Left lung (tissue), 10 donors: Measurements from ENCODE around the gene RUNDC3A. TPM values are rescaled to one million over a fixed set of nuclear protein-coding genes. Genes with fewer than 3 reads are reported as not detected.
"Not testable (repeated sequence)": the region's sequence is repeated elsewhere in the genome, so short reads cannot be mapped to it uniquely, and the experiment has no call there.

Experiments
- ATAC-seq: fragments of 200-7000 bp; cut with Tn5 transposase; one replicate; pipeline ENCODE4 v1.9.1; 2020; ENCODE audit warnings: moderate library complexity
- DNase-seq, 4 donors: peaks; one replicate each; pipeline ENCODE4 v3.0.0-alpha.2; 2013 to 2020
- H3K27ac ChIP-seq, 2 donors: fragments of 200-600 bp; sonication (generic) in 1 of 2; one replicate each; pipeline versions ENCODE4 v1.5.0 to v1.8.0; 2020 to 2021
- H3K27me3 ChIP-seq, 2 donors: fragments of 200-600 bp; sonication (generic) in 1 of 2; one replicate each; pipeline versions ENCODE4 v1.5.0 to v1.8.0; 2020 to 2021
- H3K36me3 ChIP-seq, 2 donors: fragments of 200-600 bp; sonication (generic) in 1 of 2; one replicate each; pipeline versions ENCODE4 v1.5.0 to v1.8.0; 2020 to 2021
- H3K4me1 ChIP-seq, 2 donors: fragments of 200-600 bp; one replicate each; pipeline ENCODE4 v1.8.0; 2021
- H3K4me3 ChIP-seq, 2 donors: fragments of 200-600 bp; sonication (generic) in 1 of 2; one replicate each; pipeline versions ENCODE4 v1.5.0 to v1.8.0; 2020 to 2021; ENCODE audit warnings: mild to moderate bottlenecking in 1 of 2
- H3K9me3 ChIP-seq, 2 donors: fragments of 200-600 bp; sonication (generic) in 1 of 2; one replicate each; pipeline versions ENCODE4 v1.5.0 to v1.8.0; 2020 to 2021
- CTCF ChIP-seq, 2 donors: fragments of 200-600 bp; sonication (generic) in 1 of 2; IDR thresholded peaks; one replicate each; pipeline versions ENCODE4 v1.5.0 to v1.8.0; 2021; ENCODE audit warnings: antibody characterized with exemption in 2 of 2
- intact Hi-C, 2 donors: fragments of 100-400 bp; cut with DNase I; formaldehyde crosslinking; loops; one replicate each; pipeline versions ENCODE4 v1.11.2 to v1.14.2; 2022
- polyA plus RNA-seq, 6 donors: library from polyadenylated mRNA; unstranded; fragments of 120-200 nt; gene quantifications; one replicate each; pipeline ENCODE4 v1.2.1, GENCODE V29; 2013; ENCODE audit not compliant: insufficient read length in 6 of 6
- total RNA-seq, 2 donors: library from RNA; stranded (reverse); fragmentation: NEBNext Ultra II Directional; extraction: Animal tissue kit (Norgen Biotek cat#: 25700); gene quantifications; one replicate each; pipeline ENCODE4 v1.2.1, GENCODE V29; 2021
- donor health status: DM: no; HTN: yes; CAD: no.
- donor health status: DM: no; HTN: no; CAD: no.

Gene RUNDC3A
- total and polyA plus RNA-seq, 8 donors = 0.08 to 6.3 (median 2.1) TPM

DNA sequence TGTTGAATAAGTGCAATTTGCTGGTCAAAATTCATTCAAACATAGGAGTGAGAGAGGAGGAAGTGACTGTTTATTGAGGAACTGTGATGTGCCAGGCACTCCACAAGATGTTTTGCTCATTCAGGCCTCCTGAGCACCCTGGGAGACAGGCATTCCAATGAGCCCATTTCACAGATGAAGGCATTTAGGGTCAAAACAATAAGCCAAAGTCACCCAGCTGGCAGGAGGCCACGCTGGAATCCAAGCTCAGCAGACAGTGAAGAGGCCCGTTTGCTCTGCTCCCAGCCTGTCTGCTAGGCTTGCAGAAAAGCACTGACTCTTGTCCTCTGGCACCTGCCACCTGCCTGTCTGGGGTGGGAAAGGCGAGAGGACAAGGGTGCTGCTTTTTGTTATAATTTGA, 26.3 kb downstream of the RUNDC3A start:
- H3K27ac ChIP-seq = peak overlapping the region; percentile 17 to 77
- no peaks in the 10 kb centered on the region for H3K9me3 ChIP-seq
- ATAC-seq (no peak), DNase-seq (no peak)
- H3K27me3 ChIP-seq = no peaks in the 10 kb centered on the region
- H3K4me3 ChIP-seq = no peak overlapping the region
- peaks cover 0 to 68% of the 10 kb centered on the region in 2 donors for H3K4me1 ChIP-seq
- no peak for TF ChIP-seq CTCF (IDR thresholded peaks at IDR 0.05)
- intact Hi-C loops = no loop called here
- H3K36me3 ChIP-seq = no peaks in the 10 kb centered on the region

DNA sequence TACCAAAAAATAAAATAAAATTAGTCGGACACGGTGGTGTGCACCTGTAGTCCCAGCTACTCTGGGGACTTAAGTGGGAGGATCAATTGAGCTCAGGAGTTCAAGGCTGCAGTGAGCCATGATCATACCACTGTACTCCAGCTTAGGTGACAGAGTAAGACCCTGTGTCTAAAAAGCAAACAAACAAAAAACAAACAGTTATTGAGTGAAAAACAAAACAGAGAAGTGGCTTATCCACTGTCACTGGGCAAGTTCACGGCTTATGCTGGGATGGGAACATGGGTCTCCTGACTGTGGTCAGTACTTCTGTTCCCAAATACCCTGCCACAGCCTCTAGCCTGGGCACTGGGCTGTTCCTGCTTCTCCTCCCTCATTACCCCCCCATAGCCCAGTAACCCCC, 27.2 kb downstream of the RUNDC3A start:
- H3K9me3 ChIP-seq = no peaks in the 10 kb centered on the region
- DNase-seq (no peak), ATAC-seq (peak; percentile 33)
- TF ChIP-seq CTCF (IDR thresholded peaks at IDR 0.05) = no peak
- peak overlapping the region in 1 of 2 donors; percentile 77 for H3K27ac ChIP-seq
- peaks cover 0 to 77% of the 10 kb centered on the region in 2 donors for H3K4me1 ChIP-seq
- no peak overlapping the region for H3K4me3 ChIP-seq
- intact Hi-C loops = no loop called here
- no peaks in the 10 kb centered on the region for H3K36me3 ChIP-seq
- no peaks in the 10 kb centered on the region for H3K27me3 ChIP-seq

DNA sequence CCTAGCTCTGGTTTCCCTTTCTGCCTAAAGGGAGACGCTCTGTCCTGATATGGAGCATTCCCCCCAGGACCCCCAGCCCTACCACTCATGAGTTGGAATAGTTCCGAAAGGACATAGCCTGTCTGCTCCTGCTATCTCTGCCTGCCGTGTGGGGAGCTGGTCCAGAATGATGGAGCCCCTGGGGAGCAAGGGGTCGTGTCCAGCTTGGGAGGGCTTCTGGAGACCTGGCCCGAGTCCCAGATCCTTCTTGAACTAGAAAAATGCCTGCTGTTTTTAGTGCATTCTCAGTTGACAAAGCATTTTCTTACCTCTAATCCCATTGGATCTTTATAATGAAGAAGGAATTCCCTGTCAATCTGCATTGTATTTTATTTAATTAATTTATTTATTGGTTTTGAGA, 27.6 kb downstream of the RUNDC3A start:
- H3K9me3 ChIP-seq = no peaks in the 10 kb centered on the region
- peaks cover 0 to 77% of the 10 kb centered on the region in 2 donors for H3K4me1 ChIP-seq
- no peak for TF ChIP-seq CTCF (IDR thresholded peaks at IDR 0.05)
- no peak overlapping the region for H3K4me3 ChIP-seq
- no peak overlapping the region for H3K27ac ChIP-seq
- no peaks in the 10 kb centered on the region for H3K27me3 ChIP-seq
- no peak for ATAC-seq
- intact Hi-C loops = no loop called here
- H3K36me3 ChIP-seq = no peaks in the 10 kb centered on the region
- DNase-seq = no peak

- Histone ChIP-seq H3K27ac (peak overlapping the region in 1 of 2 donors; percentile 28), H3K36me3 (no peaks in the 10 kb centered on the region), H3K27me3 (no peaks in the 10 kb centered on the region), H3K9me3 (no peaks in the 10 kb centered on the region), H3K4me3 (no peak overlapping the region), H3K4me1 (peaks cover 0 to 52% of the 10 kb centered on the region in 2 donors)
- TF ChIP-seq CTCF (IDR thresholded peaks at IDR 0.05) = no peak
- peak; percentile 86 for ATAC-seq
- intact Hi-C loops = no loop called here
- peak in 1 of 4 donors; percentile 74 for DNase-seq
These were observed 30.3 kb downstream of the RUNDC3A start for GRCh38 chr17:44338702-44339101.

DNA sequence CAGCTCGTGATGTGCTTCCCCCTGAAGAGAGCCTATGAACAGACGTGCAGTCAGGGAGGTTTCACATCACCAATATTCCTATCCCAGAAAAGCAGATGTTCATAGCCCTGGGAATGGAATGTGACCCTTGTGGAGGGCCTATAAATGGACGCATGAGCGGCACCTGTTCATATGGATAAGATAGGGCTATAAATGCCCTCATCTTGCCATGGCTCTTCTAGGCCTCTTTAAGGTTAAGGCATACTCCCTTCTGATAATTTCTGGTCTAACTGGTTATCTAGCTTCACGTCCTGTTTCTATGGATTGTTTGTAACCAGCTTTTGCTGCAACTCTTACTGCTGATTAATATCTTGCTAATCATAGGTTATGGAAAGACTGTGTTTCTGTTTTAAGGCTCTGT, 32.2 kb downstream of the RUNDC3A start:
- intact Hi-C loops, DNase-seq, H3K36me3 ChIP-seq, H3K4me3 ChIP-seq, H3K27me3 ChIP-seq, ATAC-seq, H3K9me3 ChIP-seq: not testable (repeated sequence)
- Histone ChIP-seq H3K27ac (peak overlapping the region in 1 of 2 donors; percentile 69), H3K4me1 (peaks cover 0 to 46% of the 10 kb centered on the region in 2 donors)

DNA sequence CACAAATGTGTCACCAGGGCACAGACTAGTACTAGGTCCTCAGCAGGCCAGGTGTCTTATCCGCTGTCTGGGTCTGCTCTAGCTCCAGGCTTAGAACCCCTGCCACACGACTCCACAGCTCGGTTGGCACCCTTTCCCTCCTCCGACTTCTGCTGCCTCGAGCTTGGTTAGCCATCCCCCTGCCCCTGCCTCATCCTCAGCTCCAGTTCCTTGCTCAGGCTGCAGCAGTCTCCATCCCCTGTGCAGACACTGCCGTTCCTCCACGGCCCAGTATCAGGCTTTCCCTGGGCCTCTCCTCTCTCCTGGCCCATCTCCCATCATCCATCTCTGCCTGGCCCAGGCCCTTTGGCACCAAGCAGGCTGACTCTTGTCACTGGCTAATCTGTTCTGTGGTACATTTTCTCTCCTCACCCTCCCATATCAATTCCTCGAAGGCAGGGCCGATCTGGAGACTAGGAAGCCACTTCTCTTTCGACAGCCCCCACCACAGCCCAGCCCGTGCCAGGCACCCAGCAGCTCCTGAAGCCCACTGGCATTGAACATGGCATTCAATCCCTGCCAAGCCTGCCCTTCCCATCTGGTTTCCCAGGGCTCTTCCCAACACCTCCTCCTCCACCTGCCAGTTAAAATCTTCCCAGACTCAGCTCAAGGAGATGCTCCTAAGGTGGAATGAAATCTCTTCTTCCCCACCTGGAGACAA, 35.3 kb downstream of the RUNDC3A start:
- no peak for TF ChIP-seq CTCF (IDR thresholded peaks at IDR 0.05)
- no peaks in the 10 kb centered on the region for H3K9me3 ChIP-seq
- DNase-seq (peak in 1 of 4 donors; percentile 35), ATAC-seq (no peak)
- H3K36me3 ChIP-seq = peaks cover 0 to 3% of the 10 kb centered on the region in 2 donors
- intact Hi-C loops = no loop called here
- H3K27me3 ChIP-seq = no peaks in the 10 kb centered on the region
- H3K4me1 ChIP-seq = peaks cover 6 to 65% of the 10 kb centered on the region in 2 donors
- H3K4me3 ChIP-seq = no peak overlapping the region
- H3K27ac ChIP-seq = no peak overlapping the region
